Vagina (tissue), 2 donors: ENCODE results near the gene LMOD3.

Source experiments
- CTCF ChIP-seq, 3 experiments: fragments of 450-650 bp in 2 of 3; fragments of 200-600 bp in 1 of 3; sonication (generic) in 1 of 3; IDR thresholded peaks; one replicate each; pipeline ENCODE4 v1.5.1; 2017 to 2019; ENCODE audit warnings: antibody characterized with exemption in 3 of 3, mild to moderate bottlenecking in 2 of 3, moderate library complexity in 2 of 3
- POLR2AphosphoS5 ChIP-seq, 2 donors: sonication (generic); formaldehyde crosslinking; IDR thresholded peaks; one replicate each; pipeline ENCODE4 v1.9.0; 2017; ENCODE audit warnings: antibody characterized with exemption in 2 of 2, mild to moderate bottlenecking in 2 of 2, low read depth in 1 of 2; ENCODE audit not compliant: insufficient read depth in 1 of 2

GRCh38 chr3:69164296-69164695, 41.9 kb upstream of the LMOD3 start:
- TF ChIP-seq CTCF (IDR thresholded peaks at IDR 0.05) (no peak), POLR2AphosphoS5 (IDR thresholded peaks at IDR 0.05; ENCODE audit: insufficient read depth in 1 of 2, low read depth in 1 of 2) (no peak)
